Globus pallidus (tissue), 1 donor: ENCODE data around the gene DLD.
"Not testable (repeated sequence)": the region's sequence is repeated elsewhere in the genome, so short reads cannot be mapped to it uniquely, and the experiment has no call there.

Experiments
- DNase-seq: peaks from one replicate; pipeline ENCODE4 v3.0.0-alpha.2; 2015; ENCODE audit warnings: low spot score

The DLD gene

GRCh38 chr7:107890962-107891635, at the start of gene DLD:
Gene DLD, plus strand, starts transcription at chr7:107891183. Its CDS starts 68 bp downstream, at chr7:107891251.
- DNase-seq = peak; percentile 93

- no peak for DNase-seq
These were observed 48.8 kb upstream of the DLD start for GRCh38 chr7:107842213-107842612.

GRCh38 chr7:107843184-107843583, 47.8 kb upstream of the DLD start:
- no peak for DNase-seq

GRCh38 chr7:107846324-107846723, 44.7 kb upstream of the DLD start:
- peak; percentile 39 for DNase-seq

- DNase-seq = no peak
These were observed 43.7 kb upstream of the DLD start for GRCh38 chr7:107847168-107847835.

GRCh38 chr7:107847836-107848175, 43.2 kb upstream of the DLD start:
- not testable (repeated sequence) for DNase-seq

GRCh38 chr7:107848211-107848610, 42.8 kb upstream of the DLD start:
- not testable (repeated sequence) for DNase-seq

- no peak for DNase-seq
These were observed 40.8 kb upstream of the DLD start for GRCh38 chr7:107850216-107850615.

- no peak for DNase-seq
These were observed 40.3 kb upstream of the DLD start for GRCh38 chr7:107850643-107851042.

GRCh38 chr7:107854454-107854853, 36.5 kb upstream of the DLD start:
- DNase-seq = no peak

GRCh38 chr7:107854989-107855388, 36.0 kb upstream of the DLD start:
- no peak for DNase-seq

- DNase-seq = no peak
These were observed 34.0 kb upstream of the DLD start for GRCh38 chr7:107856806-107857540.

GRCh38 chr7:107857541-107857912, 33.5 kb upstream of the DLD start:
- DNase-seq = no peak

- no peak for DNase-seq
These were observed 32.7 kb upstream of the DLD start for GRCh38 chr7:107858280-107858679.

- no peak for DNase-seq
These were observed 30.6 kb upstream of the DLD start for GRCh38 chr7:107860279-107860961.

- DNase-seq = no peak
These were observed 29.9 kb upstream of the DLD start for GRCh38 chr7:107860981-107861652.

GRCh38 chr7:107865956-107866775, 24.8 kb upstream of the DLD start:
- no peak for DNase-seq

GRCh38 chr7:107867858-107868466, 23.0 kb upstream of the DLD start:
- no peak for DNase-seq

- no peak for DNase-seq
These were observed 20.5 kb upstream of the DLD start for GRCh38 chr7:107870427-107871000.

GRCh38 chr7:107874111-107874510, 16.9 kb upstream of the DLD start:
- DNase-seq = no peak
